Spleen (tissue), 11 donors: ENCODE data around the gene IQSEC1. TPM values are rescaled to one million over a fixed set of nuclear protein-coding genes. Genes with fewer than 3 reads are reported as not detected.

Experiments used
- DNase-seq: peaks from one replicate; pipeline ENCODE4 v3.0.0-alpha.2; 2020
- H3K27ac ChIP-seq, 8 donors: fragments of 200-600 bp; sonication (generic) in 7 of 8; 1 replicate in 4 of 8; 2 replicates in 4 of 8; pipeline versions ENCODE4 v1.5.0 to v1.8.0; 2016 to 2021; ENCODE audit warnings: inconsistent platforms in 4 of 8, mild to moderate bottlenecking in 4 of 8, moderate library complexity in 1 of 8
- H3K27me3 ChIP-seq, 7 donors: fragments of 200-600 bp; sonication (generic) in 6 of 7; replicated peaks in 1 of 7; 1 replicate in 4 of 7; 2 replicates in 3 of 7; pipeline versions ENCODE4 v1.5.0 to v1.8.0; 2016 to 2021; ENCODE audit warnings: inconsistent platforms in 3 of 7, mild to moderate bottlenecking in 1 of 7
- H3K36me3 ChIP-seq, 6 donors: fragments of 200-600 bp; sonication (generic) in 5 of 6; 1 replicate in 4 of 6; 2 replicates in 2 of 6; pipeline versions ENCODE4 v1.5.0 to v1.8.0; 2016 to 2021; ENCODE audit warnings: inconsistent platforms in 2 of 6
- H3K4me1 ChIP-seq, 6 donors: fragments of 200-600 bp; sonication (generic) in 5 of 6; 1 replicate in 3 of 6; 2 replicates in 3 of 6; pipeline versions ENCODE4 v1.5.0 to v1.8.0; 2016 to 2021; ENCODE audit warnings: inconsistent platforms in 3 of 6
- H3K4me3 ChIP-seq, 8 donors: fragments of 200-600 bp; sonication (generic) in 7 of 8; 1 replicate in 4 of 8; 2 replicates in 4 of 8; pipeline versions ENCODE4 v1.5.0 to v1.8.0; 2016 to 2021; ENCODE audit warnings: inconsistent platforms in 4 of 8, mild to moderate bottlenecking in 4 of 8, moderate library complexity in 2 of 8
- H3K9me3 ChIP-seq, 8 donors: fragments of 200-600 bp; sonication (generic) in 7 of 8; 1 replicate in 4 of 8; 2 replicates in 4 of 8; pipeline versions ENCODE4 v1.5.0 to v1.8.0; 2016 to 2021; ENCODE audit warnings: inconsistent platforms in 4 of 8
- POLR2A ChIP-seq, 3 donors: fragments of 450-650 bp; IDR thresholded peaks; one replicate each; pipeline ENCODE4 v1.5.1; 2017; ENCODE audit warnings: antibody characterized with exemption in 3 of 3, mild to moderate bottlenecking in 1 of 3
- POLR2AphosphoS5 ChIP-seq, 3 donors: sonication (generic); formaldehyde crosslinking; IDR thresholded peaks; one replicate each; pipeline ENCODE4 v1.5.1; 2017; ENCODE audit warnings: antibody characterized with exemption in 3 of 3
- WGBS, 5 donors: extraction: QIAGEN DNeasy Blood & Tissue Kit in 3 of 5; methylation state at CpG; one replicate each; pipeline versions ENCODE4 v1.1.5 to v1.1.7; 2013 to 2018; 5-methylcytosine and 5-hydroxymethylcytosine counted together
- intact Hi-C: fragments of 100-400 bp; cut with DNase I; formaldehyde crosslinking; loops from one replicate; pipeline ENCODE4 v1.15.0; 2023; ENCODE audit warnings: low total_unique reads
- polyA plus RNA-seq, 3 donors: library from polyadenylated mRNA; stranded (reverse); fragments of 200-250 nt; gene quantifications; one replicate each; pipeline ENCODE4 v1.2.1, GENCODE V29; 2013
- total RNA-seq, 7 donors: library from RNA; depleted of rRNA in 3 of 7; stranded (reverse); fragments of >200 nt in 3 of 7; fragmentation: NEBNext Ultra II Directional in 4 of 7; extraction: Animal tissue kit (Norgen Biotek cat#: 25700) in 4 of 7; gene quantifications; one replicate each; pipeline versions ENCODE4 v1.1.0 to v1.2.1, GENCODE V29; 2016 to 2021
- TF ChIP-seq, protein P1 (sequence below), 11 experiments: fragments of 200-600 bp in 7 of 11; fragments of 450-650 bp in 4 of 11; sonication (generic) in 4 of 11; IDR thresholded peaks in 8 of 11; conservative IDR thresholded peaks in 3 of 11; 1 replicate in 7 of 11; 2 replicates in 4 of 11; pipeline versions ENCODE4 v1.4.0 to v1.8.0; 2016 to 2021; ENCODE audit warnings: antibody characterized with exemption in 11 of 11, inconsistent platforms in 4 of 11, mild to moderate bottlenecking in 1 of 11
- donor health status: healthy with polysubstance abuse.
- donor health status: DM: no; HTN: no; CAD: no; lungs with moderate emphysema.
- donor health status: DM: no; HTN: no; CAD: no.
- donor health status: Bipolar disorder and iron deficiency.
- donor health status: healthy.
- donor health status: DM: no; HTN: no; CAD: no.
- donor health status: DM: yes; HTN: yes; CAD: no.

IQSEC1 gene
- total and polyA plus RNA-seq, 10 donors, result 23.0 to 170 (median 116) TPM

DNA sequence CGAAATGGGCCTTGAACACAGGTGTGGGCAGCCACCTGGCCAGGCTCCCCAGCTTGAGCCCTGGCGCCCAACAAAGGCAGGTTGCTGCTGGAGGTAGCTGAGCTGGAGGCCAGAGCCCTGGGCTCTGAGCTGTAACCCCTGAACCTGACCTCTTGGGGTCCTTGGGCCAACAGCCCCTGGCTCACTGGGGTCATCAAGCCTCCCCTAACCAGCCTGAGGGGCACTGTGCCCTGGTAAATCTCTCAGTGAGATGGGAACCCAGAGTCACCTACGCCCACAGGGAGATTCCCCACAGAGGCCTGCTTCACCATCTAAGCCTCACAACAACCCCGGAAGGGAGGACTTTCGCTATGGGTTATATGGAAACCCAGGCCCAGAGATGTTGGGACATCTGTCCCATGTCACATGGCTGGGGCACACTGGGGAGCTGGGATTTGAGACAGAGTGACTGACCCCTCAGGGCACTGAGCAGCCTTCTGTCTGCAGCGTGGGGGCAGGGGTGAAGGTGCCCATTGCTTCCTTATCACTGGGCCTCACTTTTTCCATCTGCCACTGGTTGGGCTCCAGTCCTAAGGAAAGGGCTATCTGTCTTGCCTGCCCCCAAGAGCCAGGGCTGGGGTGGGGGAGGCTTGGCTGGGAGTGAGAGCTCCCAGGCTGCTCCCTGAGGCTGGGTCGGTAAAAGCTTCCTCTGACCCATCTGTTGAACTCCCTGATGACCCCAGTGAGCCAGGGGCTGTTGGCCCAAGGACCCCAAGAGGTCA is 59.1 kb downstream of the IQSEC1 start:
- Histone ChIP-seq H3K4me1 (peaks cover 81 to 100% (median 100%) of the 10 kb centered on the region in 6 donors), H3K9me3 (no peaks in the 10 kb centered on the region), H3K4me3 (peak overlapping the region in 6 of 8 donors; percentile 34 to 69 (median 39)), H3K36me3 (peaks cover 0 to 4% (median 0%) of the 10 kb centered on the region in 6 donors), H3K27me3 (no peaks in the 10 kb centered on the region), H3K27ac (peak overlapping the region; percentile 83 to 99 (median 97))
- intact Hi-C loops, result no loop called here
- WGBS, 5 donors, result 20 to 78% (median 70%) methylated on average over 1 to 7 of the region's 7 CpGs
- no peak for TF ChIP-seq POLR2A (IDR thresholded peaks at IDR 0.05)
- peak in 2 of 3 donors; percentile 53 to 66 for TF ChIP-seq POLR2AphosphoS5 (IDR thresholded peaks at IDR 0.05)
- peak; percentile 85 for DNase-seq

DNA sequence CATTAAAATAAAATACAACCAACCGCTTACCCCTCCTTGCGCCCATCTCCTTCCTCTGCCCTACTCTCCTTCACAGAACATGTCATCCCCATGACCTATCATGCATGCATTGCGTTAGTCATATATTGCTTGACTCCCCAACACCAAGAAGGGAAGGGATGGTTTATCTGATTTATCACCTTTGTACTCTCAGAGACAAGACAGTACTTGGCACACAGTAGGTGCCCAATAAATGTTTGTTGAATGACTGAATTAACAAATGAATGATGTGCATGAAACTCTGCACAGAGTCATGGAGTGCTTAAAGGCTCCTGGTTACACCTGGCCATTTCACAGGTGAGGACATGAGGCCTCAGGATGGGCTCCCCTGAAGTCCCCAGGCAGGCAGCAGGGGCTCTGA is 59.7 kb downstream of the IQSEC1 start:
- Histone ChIP-seq H3K4me1 (peaks cover 82 to 100% (median 100%) of the 10 kb centered on the region in 6 donors), H3K4me3 (peak overlapping the region in 6 of 8 donors; percentile 8 to 69 (median 38)), H3K27me3 (no peaks in the 10 kb centered on the region), H3K36me3 (peaks cover 0 to 7% (median 0%) of the 10 kb centered on the region in 6 donors), H3K9me3 (no peaks in the 10 kb centered on the region), H3K27ac (peak overlapping the region; percentile 83 to 99 (median 97))
- WGBS, 5 donors, result 77 to 87% (median 83%) methylated on average over 3 of the region's 3 CpGs
- intact Hi-C loops, result no loop called here
- no peak for DNase-seq
- TF ChIP-seq, protein P1, sequence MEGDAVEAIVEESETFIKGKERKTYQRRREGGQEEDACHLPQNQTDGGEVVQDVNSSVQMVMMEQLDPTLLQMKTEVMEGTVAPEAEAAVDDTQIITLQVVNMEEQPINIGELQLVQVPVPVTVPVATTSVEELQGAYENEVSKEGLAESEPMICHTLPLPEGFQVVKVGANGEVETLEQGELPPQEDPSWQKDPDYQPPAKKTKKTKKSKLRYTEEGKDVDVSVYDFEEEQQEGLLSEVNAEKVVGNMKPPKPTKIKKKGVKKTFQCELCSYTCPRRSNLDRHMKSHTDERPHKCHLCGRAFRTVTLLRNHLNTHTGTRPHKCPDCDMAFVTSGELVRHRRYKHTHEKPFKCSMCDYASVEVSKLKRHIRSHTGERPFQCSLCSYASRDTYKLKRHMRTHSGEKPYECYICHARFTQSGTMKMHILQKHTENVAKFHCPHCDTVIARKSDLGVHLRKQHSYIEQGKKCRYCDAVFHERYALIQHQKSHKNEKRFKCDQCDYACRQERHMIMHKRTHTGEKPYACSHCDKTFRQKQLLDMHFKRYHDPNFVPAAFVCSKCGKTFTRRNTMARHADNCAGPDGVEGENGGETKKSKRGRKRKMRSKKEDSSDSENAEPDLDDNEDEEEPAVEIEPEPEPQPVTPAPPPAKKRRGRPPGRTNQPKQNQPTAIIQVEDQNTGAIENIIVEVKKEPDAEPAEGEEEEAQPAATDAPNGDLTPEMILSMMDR (IDR thresholded peaks at IDR 0.05 in 8 of 11, conservative IDR thresholded peaks at IDR 0.05 in 3 of 11), result no peak
- TF ChIP-seq POLR2A (IDR thresholded peaks at IDR 0.05), result no peak
- TF ChIP-seq POLR2AphosphoS5 (IDR thresholded peaks at IDR 0.05), result no peak

DNA sequence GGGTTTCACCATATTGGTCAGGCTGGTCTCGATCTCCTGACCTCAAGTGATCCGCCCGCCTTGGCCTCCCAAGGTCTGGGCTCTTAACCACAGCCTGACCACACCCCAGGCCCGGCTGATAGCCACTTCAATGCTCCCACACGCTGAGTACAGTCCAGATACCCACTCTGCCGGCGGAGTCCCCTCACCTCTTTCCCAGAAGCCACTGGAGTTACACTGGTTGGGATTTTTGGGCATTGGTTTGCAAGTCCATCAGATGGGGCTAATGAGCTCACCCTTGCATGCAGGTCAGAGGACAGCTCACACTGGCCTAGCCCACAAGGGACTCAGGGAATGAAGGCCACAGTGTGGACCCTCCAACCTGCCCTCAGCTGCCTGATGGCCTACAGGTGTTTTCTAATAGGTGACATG is 60.1 kb downstream of the IQSEC1 start:
- Histone ChIP-seq H3K9me3 (no peaks in the 10 kb centered on the region), H3K27ac (peak overlapping the region; percentile 83 to 99 (median 97)), H3K4me3 (peak overlapping the region in 4 of 8 donors; percentile 0 to 69 (median 17)), H3K27me3 (no peaks in the 10 kb centered on the region), H3K4me1 (peaks cover 82 to 100% (median 100%) of the 10 kb centered on the region in 6 donors), H3K36me3 (peaks cover 0 to 11% (median 0%) of the 10 kb centered on the region in 6 donors)
- TF ChIP-seq POLR2A (IDR thresholded peaks at IDR 0.05) (no peak), POLR2AphosphoS5 (IDR thresholded peaks at IDR 0.05) (no peak)
- TF ChIP-seq, protein P1 (IDR thresholded peaks at IDR 0.05 in 8 of 11, conservative IDR thresholded peaks at IDR 0.05 in 3 of 11), result no peak
- 42 to 60% (median 53%) methylated on average over 7 of the region's 7 CpGs for WGBS, 5 donors
- peak; percentile 86 for DNase-seq
- intact Hi-C loops, result no loop called here

DNA sequence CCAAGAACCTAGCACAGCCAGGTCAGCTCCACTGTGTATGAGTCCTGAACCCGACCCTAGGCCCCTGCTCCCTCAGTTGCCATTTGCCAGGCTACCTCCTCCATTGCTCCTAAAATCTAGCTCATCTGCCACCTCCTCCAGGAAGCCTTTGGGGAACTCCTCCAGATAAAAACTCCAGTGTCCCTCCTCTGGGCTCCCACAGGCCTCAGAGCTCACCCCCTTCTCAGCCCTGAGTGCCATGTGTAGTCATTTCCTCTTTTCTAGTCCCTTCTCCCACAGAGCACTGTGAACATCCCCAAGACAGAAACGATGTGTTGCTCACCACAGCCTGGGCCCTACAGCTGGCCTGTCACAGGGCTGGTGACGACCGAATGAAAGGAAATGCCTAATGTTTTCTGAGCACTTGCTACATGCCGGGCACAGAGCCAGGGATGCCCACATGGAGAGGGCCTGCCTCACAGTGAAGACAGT is 61.0 kb downstream of the IQSEC1 start:
- Histone ChIP-seq H3K36me3 (peaks cover 0 to 16% (median 0%) of the 10 kb centered on the region in 6 donors), H3K4me1 (peaks cover 82 to 100% (median 100%) of the 10 kb centered on the region in 6 donors), H3K27me3 (no peaks in the 10 kb centered on the region), H3K4me3 (peak overlapping the region in 1 of 8 donors; percentile 69), H3K27ac (peak overlapping the region; percentile 29 to 99 (median 97)), H3K9me3 (no peaks in the 10 kb centered on the region)
- WGBS, 5 donors, result 9 to 21% (median 16%) methylated on average over 5 of the region's 5 CpGs
- peak; percentile 94 for DNase-seq
- TF ChIP-seq POLR2A (IDR thresholded peaks at IDR 0.05) (no peak), POLR2AphosphoS5 (IDR thresholded peaks at IDR 0.05) (peak; percentile 36 to 97 (median 82))
- TF ChIP-seq, protein P1 (IDR thresholded peaks at IDR 0.05 in 8 of 11, conservative IDR thresholded peaks at IDR 0.05 in 3 of 11), result peak in 1 of 11 experiments; percentile 13
- intact Hi-C loops, result no loop called here
